ENCODE measurements around the gene GRIN1. TPM values are rescaled to one million over a fixed set of nuclear protein-coding genes. Genes with fewer than 3 reads are reported as not detected.
A peak's percentile ranks its signal among the peaks of the same experiment; 100 is the strongest.

Gene GRIN1
- total RNA-seq, 2 donors from 2014 or later, result not detected

DNA sequence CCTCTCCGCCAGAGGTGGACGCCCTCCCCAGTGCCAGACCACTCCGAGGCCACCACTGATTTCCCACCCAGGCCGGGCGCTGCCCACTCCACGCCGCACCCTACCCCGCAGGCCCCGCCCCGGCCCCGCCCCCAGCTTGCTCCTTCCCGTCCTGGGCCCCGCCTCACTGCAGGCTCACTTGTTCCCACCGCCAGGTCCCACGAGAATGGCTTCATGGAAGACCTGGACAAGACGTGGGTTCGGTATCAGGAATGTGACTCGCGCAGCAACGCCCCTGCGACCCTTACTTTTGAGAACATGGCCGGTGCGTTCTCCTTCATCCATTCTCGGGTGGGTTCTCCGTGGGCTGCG is 24.4 kb downstream of the GRIN1 start:
- Histone ChIP-seq H3K9me3 (no peaks in the 10 kb centered on the region), H3K36me3 (no peaks in the 10 kb centered on the region), H3K4me1 (ENCODE audit: control insufficient read depth in 1 of 2, low read depth in 2 of 2) (peaks cover 7 to 21% of the 10 kb centered on the region in 2 donors), H3K4me3 (peak overlapping the region; percentile 52), H3K27ac (no peak overlapping the region), H3K27me3 (replicated peaks; ENCODE audit: insufficient read depth) (peaks cover 36% of the 10 kb centered on the region)
- no peak for DNase-seq (ENCODE audit: low spot score)
- no peak for TF ChIP-seq CTCF (IDR thresholded peaks at IDR 0.05)
- ATAC-seq (ENCODE audit: insufficient number of reproducible peaks, low FRiP score, low read depth), result no peak

DNA sequence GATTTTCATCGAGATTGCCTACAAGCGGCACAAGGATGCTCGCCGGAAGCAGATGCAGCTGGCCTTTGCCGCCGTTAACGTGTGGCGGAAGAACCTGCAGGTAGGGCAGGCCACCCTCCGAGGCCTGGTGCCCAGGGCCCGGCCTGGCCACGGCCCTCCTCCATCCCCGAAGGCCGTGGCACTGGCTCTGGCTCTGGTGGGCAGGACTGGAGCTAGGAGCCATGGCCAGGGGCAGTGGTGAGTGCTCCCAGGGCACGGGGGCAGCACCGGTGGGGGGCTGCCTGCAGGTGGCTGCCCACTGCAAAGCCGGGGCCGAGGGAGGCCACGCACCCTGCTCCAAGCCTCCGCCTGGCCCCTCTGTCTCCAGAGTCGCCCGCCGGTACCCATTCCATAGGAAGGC is 24.9 kb downstream of the GRIN1 start:
- Histone ChIP-seq H3K4me1 (ENCODE audit: control insufficient read depth in 1 of 2, low read depth in 2 of 2) (peaks cover 7 to 25% of the 10 kb centered on the region in 2 donors), H3K27me3 (replicated peaks; ENCODE audit: insufficient read depth) (peaks cover 36% of the 10 kb centered on the region), H3K27ac (no peak overlapping the region), H3K36me3 (no peaks in the 10 kb centered on the region), H3K4me3 (no peak overlapping the region), H3K9me3 (no peaks in the 10 kb centered on the region)
- TF ChIP-seq CTCF (IDR thresholded peaks at IDR 0.05), result no peak
- DNase-seq (ENCODE audit: low spot score), result no peak
- no peak for ATAC-seq (ENCODE audit: insufficient number of reproducible peaks, low FRiP score, low read depth)

DNA sequence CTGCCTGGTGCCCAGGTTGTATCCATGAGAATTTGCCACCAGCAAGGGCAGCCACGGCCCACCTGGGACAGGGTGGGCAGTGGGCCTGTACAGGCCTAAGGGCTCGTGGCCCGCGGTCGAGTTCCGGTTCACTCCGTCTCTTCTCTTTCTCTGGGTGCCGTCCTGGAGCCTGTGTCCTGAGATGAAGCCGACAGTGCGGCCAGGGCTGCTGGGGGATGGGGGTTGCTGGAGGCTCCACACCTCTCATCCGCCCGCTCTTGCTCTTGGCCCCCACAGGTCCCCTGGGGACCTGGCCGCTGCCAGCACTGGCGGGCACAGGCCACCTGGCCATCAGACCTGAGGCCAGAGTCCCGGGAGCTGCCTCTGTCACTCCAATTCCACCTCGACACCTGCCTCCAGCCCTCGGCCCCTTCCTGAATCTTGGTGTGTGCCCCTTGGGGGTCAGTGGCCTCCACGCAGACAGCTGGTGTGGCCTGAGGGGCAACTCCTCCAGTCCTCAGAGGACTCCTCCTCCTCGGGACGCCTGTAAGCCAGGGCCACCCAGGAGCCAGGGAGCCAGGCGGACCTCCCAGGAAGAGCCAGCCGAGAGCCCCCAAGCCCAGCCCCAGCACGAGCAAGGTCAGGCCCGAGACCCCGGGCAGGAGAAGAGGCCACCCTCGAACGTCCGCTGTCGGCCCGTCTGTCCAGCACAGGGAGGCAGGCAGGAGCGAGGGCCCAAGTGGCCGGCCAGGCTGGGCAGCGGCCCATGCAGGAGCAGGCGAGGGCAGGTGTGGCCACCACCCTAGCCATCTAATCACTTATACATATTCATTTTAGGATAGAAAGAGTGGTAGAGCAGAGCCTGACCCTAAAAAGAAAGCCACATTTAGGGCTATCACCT is 25.7 kb downstream of the GRIN1 start:
- DNase-seq (ENCODE audit: low spot score), result no peak
- H3K36me3 ChIP-seq, result no peaks in the 10 kb centered on the region
- H3K4me3 ChIP-seq, result no peak overlapping the region
- no peak overlapping the region for H3K27ac ChIP-seq
- peaks cover 13 to 33% of the 10 kb centered on the region in 2 donors for H3K4me1 ChIP-seq (ENCODE audit: control insufficient read depth in 1 of 2, low read depth in 2 of 2)
- no peak for TF ChIP-seq CTCF (IDR thresholded peaks at IDR 0.05)
- no peaks in the 10 kb centered on the region for H3K9me3 ChIP-seq
- peaks cover 36% of the 10 kb centered on the region for H3K27me3 ChIP-seq (replicated peaks; ENCODE audit: insufficient read depth)
- no peak for ATAC-seq (ENCODE audit: insufficient number of reproducible peaks, low FRiP score, low read depth)

GRCh38 chr9:137165250-137165836 is 26.4 kb downstream of the GRIN1 start:
- Histone ChIP-seq H3K4me1 (ENCODE audit: control insufficient read depth in 1 of 2, low read depth in 2 of 2) (peaks cover 13 to 36% of the 10 kb centered on the region in 2 donors), H3K27me3 (replicated peaks; ENCODE audit: insufficient read depth) (peaks cover 30% of the 10 kb centered on the region), H3K36me3 (no peaks in the 10 kb centered on the region), H3K27ac (no peak overlapping the region), H3K4me3 (no peak overlapping the region), H3K9me3 (no peaks in the 10 kb centered on the region)
- no peak for DNase-seq (ENCODE audit: low spot score)
- ATAC-seq (ENCODE audit: insufficient number of reproducible peaks, low FRiP score, low read depth), result no peak
- TF ChIP-seq CTCF (IDR thresholded peaks at IDR 0.05), result no peak

DNA sequence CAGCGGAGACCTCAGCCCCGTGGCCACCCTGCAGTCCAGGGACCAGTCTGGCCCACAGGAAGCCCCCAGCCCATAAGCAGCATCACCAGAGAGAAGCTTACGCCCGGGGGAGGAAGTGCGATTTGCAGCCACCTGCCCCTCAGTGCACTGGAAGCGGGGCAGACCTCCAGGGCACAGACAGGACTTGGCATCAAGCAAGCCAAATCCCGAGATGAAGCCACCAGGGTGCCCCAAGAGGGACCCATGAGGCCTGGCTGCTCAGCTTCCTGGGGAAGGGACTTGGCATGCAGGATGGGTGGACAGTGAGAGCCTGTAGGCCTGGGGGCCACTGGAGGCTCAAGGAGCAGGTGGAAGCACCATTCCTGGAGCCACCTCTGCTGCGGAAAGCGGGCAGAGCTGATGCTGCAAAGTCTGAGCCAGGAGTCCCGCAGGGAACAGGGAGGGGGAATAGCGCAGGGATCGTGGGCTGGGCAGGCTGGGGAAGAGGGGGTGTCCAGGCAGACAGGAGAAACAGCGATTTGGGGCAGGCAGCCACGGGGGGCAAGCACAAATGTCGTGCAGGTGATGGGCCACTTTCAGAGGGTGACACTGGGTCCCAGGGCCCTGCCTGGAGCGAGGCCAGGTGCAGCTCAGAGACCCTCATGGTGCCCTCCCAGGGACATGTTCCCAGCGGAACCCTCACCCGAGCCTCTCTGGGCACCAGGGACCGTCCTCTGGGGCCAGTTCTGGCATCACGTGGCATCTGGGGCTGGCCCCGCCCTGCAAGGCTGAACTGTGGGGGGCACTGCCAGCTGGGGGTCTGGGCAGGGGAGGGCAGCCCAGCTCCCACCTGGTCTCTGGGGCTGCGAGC is 27.7 kb downstream of the GRIN1 start:
- Histone ChIP-seq H3K36me3 (no peaks in the 10 kb centered on the region), H3K4me1 (ENCODE audit: control insufficient read depth in 1 of 2, low read depth in 2 of 2) (peaks cover 13 to 36% of the 10 kb centered on the region in 2 donors), H3K9me3 (no peaks in the 10 kb centered on the region), H3K4me3 (no peak overlapping the region), H3K27me3 (replicated peaks; ENCODE audit: insufficient read depth) (peaks cover 27% of the 10 kb centered on the region), H3K27ac (no peak overlapping the region)
- DNase-seq (ENCODE audit: low spot score) (no peak), ATAC-seq (ENCODE audit: insufficient number of reproducible peaks, low FRiP score, low read depth) (no peak)
- no peak for TF ChIP-seq CTCF (IDR thresholded peaks at IDR 0.05)
